WTC11 (cell line): ENCODE results near the gene EAPP. TPM values are rescaled to one million over a fixed set of nuclear protein-coding genes. Genes with fewer than 3 reads are reported as not detected.
"Not testable (repeated sequence)": the region's sequence is repeated elsewhere in the genome, so short reads cannot be mapped to it uniquely, and the experiment has no call there.

ENCODE experiments used
- ATAC-seq: fragments of 200-7000 bp; cut with Tn5 transposase; 2 replicates; pipeline ENCODE4 v1.10.0; 2021; ENCODE audit warnings: mild to moderate bottlenecking, moderate library complexity
- CTCF ChIA-PET: fragments of 300-600 bp; sonication (Branson Sonifier 250); formaldehyde crosslinking; loops from one replicate; lab custom pipeline; 2021; ENCODE audit warnings: antibody characterized with exemption; lab: Charles Lee
- POLR2A ChIA-PET: fragments of 350-600 bp; sonication (Branson Sonifier 250); formaldehyde crosslinking; loops from one replicate; lab custom pipeline; 2021; ENCODE audit warnings: antibody characterized with exemption; lab: Charles Lee
- DNase-seq: peaks from one replicate; pipeline ENCODE4 v3.0.0; 2021; ENCODE audit warnings: low spot score
- H3K27ac Mint-ChIP-seq: 2 replicates; pipeline ENCODE4 v1.8.0; 2021; ENCODE audit warnings: mixed read lengths
- H3K27me3 Mint-ChIP-seq: 2 replicates; pipeline ENCODE4 v1.8.0; 2021; ENCODE audit warnings: low read depth, mild to moderate bottlenecking, moderate library complexity, mixed read lengths
- H3K36me3 Mint-ChIP-seq: 2 replicates; pipeline ENCODE4 v1.8.0; 2021; ENCODE audit warnings: mixed read lengths
- H3K4me1 Mint-ChIP-seq: 2 replicates; pipeline ENCODE4 v1.8.0; 2022; ENCODE audit warnings: mixed read lengths
- H3K4me3 Mint-ChIP-seq: 2 replicates; pipeline ENCODE4 v1.8.0; 2021; ENCODE audit warnings: mild to moderate bottlenecking, moderate library complexity, mixed read lengths
- H3K9me3 Mint-ChIP-seq: 2 replicates; pipeline ENCODE4 v1.8.0; 2021; ENCODE audit warnings: mixed read lengths
- CREM ChIP-seq: sonication (generic); formaldehyde crosslinking; IDR thresholded peaks from 2 replicates; pipeline ENCODE4 v1.8.1; 2022; ENCODE audit warnings: mild to moderate bottlenecking, missing genetic modification reagents, moderate library complexity
- ETV6 ChIP-seq: sonication (generic); formaldehyde crosslinking; IDR thresholded peaks from 2 replicates; pipeline ENCODE4 v1.8.1; 2022; ENCODE audit warnings: mild to moderate bottlenecking, missing genetic modification reagents
- FOXJ3 ChIP-seq: sonication (generic); formaldehyde crosslinking; IDR thresholded peaks from 2 replicates; pipeline ENCODE4 v1.9.0; 2021; ENCODE audit warnings: missing genetic modification reagents, mild to moderate bottlenecking, borderline replicate concordance
- FOXP1 ChIP-seq: sonication (generic); formaldehyde crosslinking; IDR thresholded peaks from 2 replicates; pipeline ENCODE4 v1.8.0; 2022; ENCODE audit warnings: missing genetic modification reagents, mild to moderate bottlenecking, moderate library complexity, borderline replicate concordance
- GTF2I ChIP-seq: fragments of 250-450 bp; sonication (Bioruptor Pico); conservative IDR thresholded peaks from 2 replicates; pipeline ENCODE4 v1.4.0; 2021; ENCODE audit warnings: mild to moderate bottlenecking
- HMGA2 ChIP-seq: fragments of 250-450 bp; sonication (Bioruptor Pico); IDR thresholded peaks from 2 replicates; pipeline ENCODE4 v1.4.0; 2021; ENCODE audit warnings: mild to moderate bottlenecking, moderate library complexity
- KAT7 ChIP-seq: sonication (generic); formaldehyde crosslinking; IDR thresholded peaks from 2 replicates; pipeline ENCODE4 v1.8.1; 2023; ENCODE audit warnings: missing genetic modification reagents, mild to moderate bottlenecking, borderline replicate concordance
- MXD4 ChIP-seq: fragments of 250-450 bp; sonication (Bioruptor Pico); IDR thresholded peaks from 2 replicates; pipeline ENCODE4 v1.8.0; 2021; ENCODE audit warnings: mild to moderate bottlenecking, moderate library complexity, borderline replicate concordance
- NFYB ChIP-seq: sonication (generic); formaldehyde crosslinking; conservative IDR thresholded peaks from 2 replicates; pipeline ENCODE4 v1.8.0; 2022; ENCODE audit warnings: low read depth, missing genetic modification reagents
- SP1 ChIP-seq: sonication (generic); formaldehyde crosslinking; conservative IDR thresholded peaks from 2 replicates; pipeline ENCODE4 v1.8.1; 2022; ENCODE audit warnings: missing genetic modification reagents
- ZNF219 ChIP-seq: sonication (generic); formaldehyde crosslinking; IDR thresholded peaks from 2 replicates; pipeline ENCODE4 v1.8.0; 2023; ENCODE audit warnings: missing genetic modification reagents, mild to moderate bottlenecking, borderline replicate concordance
- ZNF416 ChIP-seq: fragments of 250-450 bp; sonication (Bioruptor Pico); IDR thresholded peaks from 2 replicates; pipeline ENCODE4 v1.9.0; 2021; ENCODE audit warnings: mild to moderate bottlenecking, inconsistent platforms
- ZNF671 ChIP-seq: fragments of 250-450 bp; sonication (Bioruptor Pico); IDR thresholded peaks from 2 replicates; pipeline ENCODE4 v1.8.0; 2021; ENCODE audit warnings: mild to moderate bottlenecking
- total RNA-seq: library from RNA; stranded (reverse); gene quantifications from 3 replicates; pipeline ENCODE4 v1.2.3, GENCODE V29; 2021
- TF ChIP-seq, protein P1 (sequence below): sonication (generic); formaldehyde crosslinking; conservative IDR thresholded peaks from 2 replicates; pipeline ENCODE4 v1.8.1; 2022; ENCODE audit warnings: mild to moderate bottlenecking, missing genetic modification reagents
- TF ChIP-seq, protein P2 (sequence below): sonication (generic); formaldehyde crosslinking; IDR thresholded peaks from 2 replicates; pipeline ENCODE4 v1.8.1; 2022; ENCODE audit warnings: mild to moderate bottlenecking, moderate library complexity, missing genetic modification reagents
- TF ChIP-seq, protein P3 (sequence below): fragments of 250-450 bp; sonication (Bioruptor Pico); IDR thresholded peaks from 2 replicates; pipeline ENCODE4 v1.8.0; 2021; ENCODE audit warnings: mild to moderate bottlenecking
- TF ChIP-seq, protein P4 (sequence below): sonication (generic); formaldehyde crosslinking; IDR thresholded peaks from 2 replicates; pipeline ENCODE4 v1.8.1; 2023; ENCODE audit warnings: mild to moderate bottlenecking, moderate library complexity, missing genetic modification reagents
- TF ChIP-seq, protein P5 (sequence below): sonication (generic); formaldehyde crosslinking; IDR thresholded peaks from 2 replicates; pipeline ENCODE4 v1.8.0; 2022; ENCODE audit warnings: mild to moderate bottlenecking, missing genetic modification reagents

Gene EAPP
- total RNA-seq, 1 experiment from 2014 or later: 24.9 TPM

DNA sequence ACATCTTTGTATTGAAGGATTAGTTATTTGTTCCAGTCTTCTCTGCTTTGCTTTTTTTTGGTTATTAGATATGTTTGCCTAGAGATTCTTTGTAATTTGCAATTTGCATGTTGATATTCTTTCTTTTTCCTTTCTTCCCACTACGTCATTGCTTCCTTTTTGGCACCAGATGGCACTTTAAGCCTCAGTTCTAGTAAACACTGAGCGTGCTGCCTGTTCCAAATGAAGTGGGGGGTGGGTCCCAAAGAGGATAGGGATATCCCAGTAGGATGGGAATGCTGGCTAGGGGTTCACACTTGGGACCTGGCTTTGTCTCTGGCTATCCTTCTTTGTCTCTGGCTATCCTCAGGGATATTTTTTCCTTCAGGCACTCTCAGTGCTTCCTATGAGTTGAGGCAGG lies 17.0 kb downstream of the EAPP start:
- H3K9me3 Mint-ChIP-seq: no peaks in the 10 kb centered on the region
- ChIA-PET CTCF (no interaction called here), POLR2A (no interaction called here)
- no peak overlapping the region for H3K27ac Mint-ChIP-seq
- no peaks in the 10 kb centered on the region for H3K27me3 Mint-ChIP-seq
- H3K4me1 Mint-ChIP-seq: no peaks in the 10 kb centered on the region
- no peak for DNase-seq
- TF ChIP-seq CREM (no peak), FOXJ3 (no peak), FOXP1 (CRISPR knock-in tag) (no peak), HMGA2 (CRISPR knock-in tag) (no peak), KAT7 (CRISPR knock-in tag) (no peak), ZNF219 (CRISPR knock-in tag) (no peak), ZNF416 (CRISPR knock-in tag) (no peak)
- TF ChIP-seq, protein P1, sequence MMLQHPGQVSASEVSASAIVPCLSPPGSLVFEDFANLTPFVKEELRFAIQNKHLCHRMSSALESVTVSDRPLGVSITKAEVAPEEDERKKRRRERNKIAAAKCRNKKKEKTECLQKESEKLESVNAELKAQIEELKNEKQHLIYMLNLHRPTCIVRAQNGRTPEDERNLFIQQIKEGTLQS (CRISPR knock-in tag): no peak
- TF ChIP-seq, protein P2, sequence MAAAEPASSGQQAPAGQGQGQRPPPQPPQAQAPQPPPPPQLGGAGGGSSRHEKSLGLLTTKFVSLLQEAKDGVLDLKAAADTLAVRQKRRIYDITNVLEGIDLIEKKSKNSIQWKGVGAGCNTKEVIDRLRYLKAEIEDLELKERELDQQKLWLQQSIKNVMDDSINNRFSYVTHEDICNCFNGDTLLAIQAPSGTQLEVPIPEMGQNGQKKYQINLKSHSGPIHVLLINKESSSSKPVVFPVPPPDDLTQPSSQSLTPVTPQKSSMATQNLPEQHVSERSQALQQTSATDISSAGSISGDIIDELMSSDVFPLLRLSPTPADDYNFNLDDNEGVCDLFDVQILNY: no peak
- TF ChIP-seq, all 79 proteins: peak for 0
- no peak for ATAC-seq
- Mint-ChIP-seq H3K4me3 (no peak overlapping the region), H3K36me3 (peaks cover 57% of the 10 kb centered on the region)

DNA sequence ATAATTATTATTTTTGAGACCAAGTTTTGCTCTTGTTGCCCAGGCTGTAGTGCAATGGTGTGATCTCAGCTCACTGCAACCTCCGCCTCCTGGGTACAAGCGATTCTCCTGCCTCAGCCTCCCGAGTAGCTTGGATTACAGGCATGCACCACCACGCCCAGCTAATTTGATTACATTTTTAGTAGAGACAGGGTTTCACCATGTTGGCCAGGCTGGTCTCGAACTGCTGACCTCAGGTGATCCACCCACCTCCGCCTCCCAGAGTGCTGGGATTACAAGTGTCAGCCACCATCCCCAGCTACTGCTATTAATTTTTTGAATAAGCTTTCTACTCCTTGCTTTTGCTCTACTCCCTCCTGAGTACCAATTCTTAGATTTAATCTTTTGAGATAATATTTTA lies 18.4 kb downstream of the EAPP start:
- POLR2A ChIA-PET, ATAC-seq, H3K27ac Mint-ChIP-seq, H3K9me3 Mint-ChIP-seq, H3K27me3 Mint-ChIP-seq, DNase-seq, H3K4me3 Mint-ChIP-seq, H3K4me1 Mint-ChIP-seq, CTCF ChIA-PET: not testable (repeated sequence)
- peaks cover 61% of the 10 kb centered on the region for H3K36me3 Mint-ChIP-seq

DNA sequence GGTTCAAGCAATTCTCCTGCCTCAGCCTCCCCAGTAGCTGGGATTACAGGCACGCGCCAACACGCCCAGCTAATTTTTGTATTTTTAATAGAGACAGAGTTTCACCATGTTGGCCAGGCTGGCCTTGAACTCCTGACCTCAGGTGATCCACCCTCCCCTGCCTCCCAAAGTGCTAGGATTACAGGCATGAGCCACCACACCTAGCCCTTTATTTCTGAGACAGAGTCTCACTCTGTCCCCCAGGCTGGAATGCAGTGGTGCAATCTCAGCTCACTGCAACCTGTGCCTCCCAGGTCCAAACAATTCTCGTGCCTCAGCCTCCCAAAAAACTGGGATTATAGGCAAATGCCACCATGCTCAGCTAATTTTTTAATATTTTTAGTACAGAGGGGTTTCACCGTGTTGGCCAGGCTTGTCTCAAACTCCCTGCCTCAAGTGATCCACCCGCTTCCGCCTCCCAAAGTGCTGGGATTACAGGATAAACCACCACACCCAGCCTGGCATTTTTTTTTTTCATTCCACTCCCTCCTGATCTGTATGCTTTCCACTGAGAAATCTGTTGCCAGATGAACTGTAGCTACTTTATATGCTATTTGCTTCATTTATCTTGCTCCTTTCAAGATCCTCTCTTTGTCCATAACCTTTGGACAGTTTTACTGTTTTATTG lies 19.1 kb downstream of the EAPP start:
- H3K4me1 Mint-ChIP-seq, H3K4me3 Mint-ChIP-seq, H3K9me3 Mint-ChIP-seq, ATAC-seq, H3K27me3 Mint-ChIP-seq, POLR2A ChIA-PET, CTCF ChIA-PET, DNase-seq: not testable (repeated sequence)
- peaks cover 64% of the 10 kb centered on the region for H3K36me3 Mint-ChIP-seq
- H3K27ac Mint-ChIP-seq: peak overlapping the region; percentile 78; the same call in 1 of the 2 replicates

DNA sequence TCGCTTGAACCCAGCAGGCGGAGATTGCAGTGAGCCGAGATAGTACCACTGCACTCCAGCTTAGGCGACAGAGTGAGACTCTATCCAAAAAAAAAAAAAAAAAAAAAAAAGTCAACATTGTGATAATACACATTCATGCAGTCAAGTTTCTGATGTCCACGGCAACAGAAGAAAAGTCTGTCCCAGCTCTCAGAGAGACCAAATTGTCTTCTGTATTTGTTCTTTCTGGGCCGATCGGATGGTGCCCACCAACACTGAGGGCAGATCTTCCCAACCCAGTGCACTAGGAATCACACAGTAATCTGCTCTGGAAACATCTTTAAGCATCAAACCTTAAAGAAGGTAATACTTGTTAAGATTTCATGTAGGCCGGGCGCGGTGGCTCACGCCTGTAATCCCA lies 31.6 kb downstream of the EAPP start:
- Mint-ChIP-seq H3K36me3 (no peaks in the 10 kb centered on the region), H3K4me3 (no peak overlapping the region), H3K27me3 (no peaks in the 10 kb centered on the region), H3K9me3 (no peaks in the 10 kb centered on the region), H3K4me1 (peaks cover 5% of the 10 kb centered on the region), H3K27ac (no peak overlapping the region)
- CTCF ChIA-PET: interaction anchor here (0.6 to 0.7 kb wide), 2 partner anchors 60 to 173 kb away, joined by 3 to 4 read pairs; no protein-coding TSS in a partner anchor
- ATAC-seq (no peak), DNase-seq (no peak)
- POLR2A ChIA-PET: no interaction called here
- TF ChIP-seq ZNF671 (CRISPR knock-in tag) (no peak), ETV6 (CRISPR knock-in tag) (no peak), GTF2I (CRISPR knock-in tag) (no peak), SP1 (CRISPR knock-in tag) (no peak), NFYB (no peak), MXD4 (CRISPR knock-in tag) (no peak)
- TF ChIP-seq, protein P3, sequence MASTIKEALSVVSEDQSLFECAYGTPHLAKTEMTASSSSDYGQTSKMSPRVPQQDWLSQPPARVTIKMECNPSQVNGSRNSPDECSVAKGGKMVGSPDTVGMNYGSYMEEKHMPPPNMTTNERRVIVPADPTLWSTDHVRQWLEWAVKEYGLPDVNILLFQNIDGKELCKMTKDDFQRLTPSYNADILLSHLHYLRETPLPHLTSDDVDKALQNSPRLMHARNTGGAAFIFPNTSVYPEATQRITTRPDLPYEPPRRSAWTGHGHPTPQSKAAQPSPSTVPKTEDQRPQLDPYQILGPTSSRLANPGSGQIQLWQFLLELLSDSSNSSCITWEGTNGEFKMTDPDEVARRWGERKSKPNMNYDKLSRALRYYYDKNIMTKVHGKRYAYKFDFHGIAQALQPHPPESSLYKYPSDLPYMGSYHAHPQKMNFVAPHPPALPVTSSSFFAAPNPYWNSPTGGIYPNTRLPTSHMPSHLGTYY (CRISPR knock-in tag): no peak
- TF ChIP-seq, protein P4, sequence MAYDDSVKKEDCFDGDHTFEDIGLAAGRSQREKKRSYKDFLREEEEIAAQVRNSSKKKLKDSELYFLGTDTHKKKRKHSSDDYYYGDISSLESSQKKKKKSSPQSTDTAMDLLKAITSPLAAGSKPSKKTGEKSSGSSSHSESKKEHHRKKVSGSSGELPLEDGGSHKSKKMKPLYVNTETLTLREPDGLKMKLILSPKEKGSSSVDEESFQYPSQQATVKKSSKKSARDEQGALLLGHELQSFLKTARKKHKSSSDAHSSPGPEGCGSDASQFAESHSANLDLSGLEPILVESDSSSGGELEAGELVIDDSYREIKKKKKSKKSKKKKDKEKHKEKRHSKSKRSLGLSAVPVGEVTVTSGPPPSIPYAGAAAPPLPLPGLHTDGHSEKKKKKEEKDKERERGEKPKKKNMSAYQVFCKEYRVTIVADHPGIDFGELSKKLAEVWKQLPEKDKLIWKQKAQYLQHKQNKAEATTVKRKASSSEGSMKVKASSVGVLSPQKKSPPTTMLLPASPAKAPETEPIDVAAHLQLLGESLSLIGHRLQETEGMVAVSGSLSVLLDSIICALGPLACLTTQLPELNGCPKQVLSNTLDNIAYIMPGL (CRISPR knock-in tag): no peak
- TF ChIP-seq, protein P5, sequence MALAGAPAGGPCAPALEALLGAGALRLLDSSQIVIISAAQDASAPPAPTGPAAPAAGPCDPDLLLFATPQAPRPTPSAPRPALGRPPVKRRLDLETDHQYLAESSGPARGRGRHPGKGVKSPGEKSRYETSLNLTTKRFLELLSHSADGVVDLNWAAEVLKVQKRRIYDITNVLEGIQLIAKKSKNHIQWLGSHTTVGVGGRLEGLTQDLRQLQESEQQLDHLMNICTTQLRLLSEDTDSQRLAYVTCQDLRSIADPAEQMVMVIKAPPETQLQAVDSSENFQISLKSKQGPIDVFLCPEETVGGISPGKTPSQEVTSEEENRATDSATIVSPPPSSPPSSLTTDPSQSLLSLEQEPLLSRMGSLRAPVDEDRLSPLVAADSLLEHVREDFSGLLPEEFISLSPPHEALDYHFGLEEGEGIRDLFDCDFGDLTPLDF (CRISPR knock-in tag): no peak
